T47D (cell line): ENCODE measurements around the gene CCDC191.
A peak's percentile ranks its signal among the peaks of the same experiment; 100 is the strongest.

ENCODE experiments used
- DNase-seq, 2 experiments: peaks; one replicate each; pipeline versions ENCODE4 v3.0.0 to v3.0.0-alpha.2; 2011 to 2012; ENCODE audit warnings: low read depth in 1 of 2, low spot score in 1 of 2
- JUND ChIP-seq: IDR thresholded peaks from 2 replicates; pipeline ENCODE4 v1.6.1; 2012; ENCODE audit warnings: low read depth
- in situ Hi-C: cut with HindIII; loops from 2 replicates; pipeline ENCODE4 v1.10.0; 2016; ENCODE audit warnings: low sequenced_read_pairs, low pct_unique_long_range_greater_than_20kb

Gene CCDC191

GRCh38 chr3:113981803-113982202 is 74.5 kb downstream of the CCDC191 start:
- no peak for DNase-seq
- TF ChIP-seq JUND = no peak
- in situ Hi-C loops = no loop called here

- no peak for TF ChIP-seq JUND
- DNase-seq = no peak
- in situ Hi-C loops = no loop called here
Observed at GRCh38 chr3:113979916-113980315, 76.4 kb downstream of the CCDC191 start.

GRCh38 chr3:113977822-113978221 is 78.5 kb downstream of the CCDC191 start:
- in situ Hi-C loops = no loop called here
- no peak for TF ChIP-seq JUND

GRCh38 chr3:113968986-113969385 is 87.3 kb downstream of the CCDC191 start:
- peak in 1 of 2 experiments; percentile 11 for DNase-seq
- in situ Hi-C loops = no loop called here
- TF ChIP-seq JUND = no peak

More at GRCh38 chr3:113977822-113978221, 78.5 kb downstream of the CCDC191 start:
- DNase-seq = no peak

- in situ Hi-C loops = no loop called here
- TF ChIP-seq JUND = no peak
Observed at GRCh38 chr3:113966172-113966571, 90.2 kb downstream of the CCDC191 start.

GRCh38 chr3:113963879-113964278 is 92.4 kb downstream of the CCDC191 start:
- no peak for TF ChIP-seq JUND
- DNase-seq = no peak
- in situ Hi-C loops = no loop called here

More at GRCh38 chr3:113966172-113966571, 90.2 kb downstream of the CCDC191 start:
- DNase-seq = peak in 1 of 2 experiments; percentile 41

GRCh38 chr3:113954091-113954685 is 102.1 kb downstream of the CCDC191 start:
- DNase-seq = no peak
- in situ Hi-C loops = no loop called here
- no peak for TF ChIP-seq JUND

- DNase-seq = no peak
- in situ Hi-C loops = no loop called here
Observed at GRCh38 chr3:113953677-113954076, 102.6 kb downstream of the CCDC191 start.

GRCh38 chr3:113952921-113953320 is 103.4 kb downstream of the CCDC191 start:
- in situ Hi-C loops = no loop called here
- TF ChIP-seq JUND = no peak
- no peak for DNase-seq

More at GRCh38 chr3:113953677-113954076, 102.6 kb downstream of the CCDC191 start:
- TF ChIP-seq JUND = no peak

GRCh38 chr3:113948015-113948917 is 108.1 kb downstream of the CCDC191 start:
- TF ChIP-seq JUND = no peak
- in situ Hi-C loops = no loop called here
- DNase-seq = peak; percentile 55 to 64

- in situ Hi-C loops = no loop called here
- DNase-seq = peak; percentile 84 to 90
- TF ChIP-seq JUND = no peak
Observed at GRCh38 chr3:113947372-113948014, 108.8 kb downstream of the CCDC191 start, which contains the start of gene ZDHHC23. Gene ZDHHC23 (plus strand): TSS chr3:113948013. CDS start chr3:113948803, 790 bp downstream.

GRCh38 chr3:113946831-113947230 is 109.5 kb downstream of the CCDC191 start:
- DNase-seq = no peak
- no peak for TF ChIP-seq JUND
- in situ Hi-C loops = no loop called here
